ENCODE results near the gene HOXC9.
A peak's percentile ranks its signal among the peaks of the same experiment; 100 is the strongest.

HOXC9 gene

GRCh38 chr12:53984901-53985691 lies 14.9 kb upstream of the HOXC9 start, which contains the start of gene HOXC10:
TSS of gene HOXC10 (plus strand) at chr12:53985146. CDS start at chr12:53985260, 114 bp downstream.
- intact Hi-C loops (cut with DNase I), result no loop called here
- peak; percentile 12 to 81 (median 48) for DNase-seq

GRCh38 chr12:53985692-53985993 lies 14.3 kb upstream of the HOXC9 start:
- no peak for DNase-seq
- intact Hi-C loops (cut with DNase I), result no loop called here

DNA sequence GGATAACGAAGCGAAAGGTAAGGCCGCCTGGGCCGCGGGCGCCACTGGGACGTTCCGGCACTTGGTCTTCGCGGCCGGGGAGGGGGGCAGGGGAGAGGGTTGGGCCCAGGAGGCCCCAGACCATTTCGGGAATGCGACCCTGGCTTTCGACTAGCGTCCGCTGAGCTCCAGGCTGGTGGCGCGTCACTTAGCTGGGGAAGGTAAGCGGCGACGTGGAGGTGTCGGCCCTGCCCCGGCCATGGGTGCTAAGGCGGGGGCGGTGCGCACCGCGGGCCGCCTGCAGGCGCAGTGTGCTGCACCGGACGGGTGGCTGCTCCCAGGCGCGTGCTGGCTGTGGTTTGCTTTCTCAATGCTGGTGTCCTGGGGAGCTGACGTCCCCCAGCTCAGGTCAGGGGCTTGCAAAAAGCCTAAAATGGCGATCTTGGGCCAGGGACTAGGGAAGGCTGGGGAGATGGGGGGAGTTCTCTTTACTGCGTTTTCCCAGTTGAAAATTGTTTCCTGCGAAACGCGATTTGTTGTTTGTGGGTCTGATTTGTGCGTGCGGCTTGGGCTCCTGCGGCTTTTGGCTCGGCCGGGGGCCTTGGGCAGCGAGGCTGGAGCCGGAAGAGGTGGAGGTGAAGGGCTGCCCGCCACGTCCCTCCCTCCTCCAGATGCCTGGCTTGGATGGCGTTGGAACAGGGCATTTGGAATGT lies 13.8 kb upstream of the HOXC9 start:
- DNase-seq, result no peak
- intact Hi-C loops (cut with DNase I), result no loop called here

DNA sequence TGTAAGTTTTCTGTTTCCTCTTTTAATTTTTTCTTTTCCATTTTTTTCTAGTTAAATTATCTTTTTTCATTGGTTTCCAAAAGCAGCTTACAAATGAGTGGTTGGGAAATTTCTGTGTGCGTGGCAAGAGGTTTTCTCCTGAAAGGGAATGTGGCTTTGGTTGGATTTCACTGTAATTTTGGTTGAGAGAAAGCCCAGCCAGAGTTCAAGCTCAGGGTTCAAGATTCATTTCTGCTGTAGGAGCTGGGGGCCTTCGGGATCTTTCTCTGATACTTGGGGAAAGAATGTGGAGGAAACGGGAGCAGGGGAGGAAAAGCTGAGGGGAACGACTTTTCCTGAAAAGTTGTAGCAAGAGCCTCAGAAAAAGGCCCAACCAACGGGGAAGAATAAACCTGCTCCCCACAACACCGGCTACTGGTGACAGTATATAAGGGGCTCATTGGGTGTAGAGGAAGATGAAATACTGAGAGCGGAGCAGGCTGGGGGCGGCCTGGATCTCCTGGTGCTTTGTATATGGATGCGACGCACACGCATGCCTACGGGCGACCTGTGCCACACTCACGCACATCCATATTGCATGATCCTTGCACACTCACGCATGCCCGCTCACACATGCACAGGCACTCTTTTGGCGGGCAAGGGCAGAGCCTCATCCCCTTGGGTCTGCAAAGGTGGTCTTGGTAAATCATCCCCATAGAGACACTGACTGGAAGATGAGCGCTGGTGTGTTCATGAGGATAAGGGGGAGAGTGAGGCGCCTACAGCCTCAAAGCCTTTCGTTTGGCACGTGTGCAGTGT lies 13.1 kb upstream of the HOXC9 start:
- no peak for DNase-seq
- intact Hi-C loops (cut with DNase I), result no loop called here

- DNase-seq, result no peak
Observed at GRCh38 chr12:53987787-53988230, 12.2 kb upstream of the HOXC9 start.

GRCh38 chr12:53988541-53989226 lies 11.3 kb upstream of the HOXC9 start:
- no peak for DNase-seq
- intact Hi-C loops (cut with DNase I), result no loop called here

More at GRCh38 chr12:53987787-53988230, 12.2 kb upstream of the HOXC9 start:
- intact Hi-C loops (cut with DNase I), result no loop called here

DNA sequence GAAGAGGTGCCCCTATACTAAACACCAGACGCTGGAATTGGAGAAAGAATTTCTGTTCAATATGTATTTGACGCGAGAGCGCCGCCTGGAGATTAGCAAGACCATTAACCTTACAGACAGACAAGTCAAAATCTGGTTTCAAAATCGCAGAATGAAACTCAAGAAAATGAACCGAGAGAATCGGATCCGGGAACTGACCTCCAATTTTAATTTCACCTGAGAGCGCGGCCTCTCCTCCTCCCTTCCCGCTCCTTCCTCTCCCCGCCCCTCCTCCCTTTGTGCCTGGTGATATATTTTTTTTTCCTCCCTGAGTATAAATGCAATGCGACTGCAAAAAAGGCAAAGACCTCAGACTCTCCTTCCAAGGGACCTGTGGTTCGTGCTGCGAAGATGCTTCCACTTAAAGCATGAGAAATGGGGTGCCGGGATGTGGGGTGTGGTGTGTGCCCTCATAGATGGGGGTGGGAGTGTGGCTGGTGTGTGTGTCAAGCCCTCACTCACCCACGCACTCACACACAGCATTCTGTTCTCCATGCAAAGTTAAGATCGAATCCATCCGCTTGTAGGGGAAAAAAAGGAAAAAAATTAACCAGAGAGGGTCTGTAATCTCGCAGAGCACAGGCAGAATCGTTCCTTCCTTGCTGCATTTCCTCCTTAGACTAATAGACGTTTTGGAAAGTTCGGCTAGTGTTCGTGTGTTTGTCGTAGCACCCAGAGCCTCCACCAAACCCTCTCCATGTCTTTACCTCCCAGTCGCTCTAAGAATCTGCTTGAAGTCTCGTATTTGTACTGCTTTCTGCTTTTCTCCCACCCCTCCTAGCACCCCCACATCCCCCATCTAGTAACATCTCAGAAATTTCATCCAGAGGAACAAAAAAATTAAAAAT lies 10.5 kb upstream of the HOXC9 start:
- intact Hi-C loops (cut with DNase I), result no loop called here
- DNase-seq, result peak in 30 of 42 donors; percentile 15 to 70 (median 38)

DNA sequence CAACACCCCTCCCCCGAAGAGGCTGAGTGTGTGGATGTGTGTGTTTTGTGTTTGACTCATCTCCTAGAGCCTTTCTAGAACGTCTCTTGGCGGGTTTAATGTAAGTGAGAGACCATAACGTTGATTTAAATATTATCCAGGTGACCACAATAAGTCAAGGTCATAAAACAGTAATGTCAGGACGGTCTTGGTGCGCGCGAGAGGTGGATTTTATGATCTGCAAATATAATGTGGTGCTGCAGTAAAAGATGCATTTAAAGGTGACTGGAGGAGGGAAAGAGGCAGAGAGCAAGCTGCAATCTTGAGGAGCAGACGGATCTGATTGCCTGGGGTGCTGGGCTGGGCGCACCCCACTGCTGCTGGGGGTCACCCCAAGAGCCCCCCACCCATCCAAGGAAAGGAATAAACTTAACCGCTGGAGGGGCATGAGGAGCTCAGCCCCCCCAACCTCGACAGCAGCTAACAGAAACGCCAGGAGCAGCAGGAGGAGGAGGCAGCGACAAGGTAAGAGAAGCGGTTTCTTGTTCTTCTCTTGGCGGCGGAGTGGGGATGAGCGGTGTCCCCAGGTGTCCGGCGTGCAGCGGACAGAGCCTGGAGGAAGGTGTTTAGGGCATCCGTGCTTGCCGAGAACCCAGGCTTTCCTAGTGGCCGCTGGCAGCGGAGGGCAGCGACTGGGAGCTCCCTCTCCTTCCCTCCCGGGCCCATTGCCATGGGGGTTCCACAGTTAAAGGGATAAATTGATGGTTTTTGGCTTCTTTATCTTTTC lies 9.5 kb upstream of the HOXC9 start:
- intact Hi-C loops (cut with DNase I), result no loop called here
- DNase-seq, result no peak

DNA sequence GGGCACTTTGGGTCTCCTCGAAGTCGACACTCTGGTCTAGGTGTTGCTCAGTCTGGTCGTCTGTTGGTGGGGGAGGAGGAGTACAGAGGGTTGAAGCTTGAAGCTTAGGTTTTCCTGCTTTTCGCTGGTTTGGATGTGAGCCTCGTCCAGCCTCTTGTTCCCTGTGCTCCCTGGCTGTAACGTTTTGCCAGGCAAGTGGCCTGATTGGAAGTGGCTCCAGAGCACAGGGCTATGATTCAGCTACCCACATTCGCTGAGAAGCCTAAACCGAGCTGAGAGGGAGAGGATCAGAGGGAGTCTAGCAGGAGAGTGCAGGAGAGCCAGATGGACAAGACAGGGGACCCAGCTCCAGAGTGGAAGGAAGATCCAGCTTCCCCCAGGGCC lies 8.9 kb upstream of the HOXC9 start:
- intact Hi-C loops (cut with DNase I), result no loop called here
- DNase-seq, result no peak

DNA sequence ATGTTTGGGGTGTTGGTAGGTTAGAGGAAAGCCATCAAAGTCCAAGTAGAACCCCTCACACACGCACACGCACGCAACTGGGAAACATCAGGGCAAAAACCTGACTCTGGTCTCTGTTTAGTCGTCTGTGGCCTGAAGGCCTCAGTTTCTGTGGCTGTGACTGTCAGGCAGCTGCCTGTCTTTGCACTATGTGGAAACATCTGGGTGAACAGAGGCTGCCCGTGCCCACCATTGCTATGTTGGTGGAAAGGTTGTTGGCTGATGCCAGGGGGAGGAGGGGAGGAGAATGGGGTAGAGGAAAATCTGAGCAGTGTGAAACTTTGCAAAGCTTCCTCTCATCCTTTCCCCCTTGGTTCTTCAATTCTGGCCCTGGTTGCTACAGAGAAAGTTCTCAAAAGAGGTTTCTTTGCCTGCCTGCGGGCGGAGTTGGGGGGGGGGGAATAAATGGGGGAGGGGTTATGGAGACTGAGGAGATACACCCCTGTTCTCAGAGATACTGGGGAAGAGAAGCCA lies 7.5 kb upstream of the HOXC9 start:
- DNase-seq, result no peak
- intact Hi-C loops (cut with DNase I), result no loop called here

- no peak for DNase-seq
- intact Hi-C loops (cut with DNase I), result no loop called here
Observed at GRCh38 chr12:53993162-53994008, 6.6 kb upstream of the HOXC9 start.

- DNase-seq, result no peak
- intact Hi-C loops (cut with DNase I), result no loop called here
Observed at GRCh38 chr12:53994009-53994263, 6.0 kb upstream of the HOXC9 start.

- DNase-seq, result no peak
Observed at GRCh38 chr12:53994264-53995001, 5.5 kb upstream of the HOXC9 start.

GRCh38 chr12:53995002-53995377 lies 5.0 kb upstream of the HOXC9 start:
- DNase-seq, result no peak

More at GRCh38 chr12:53994264-53995001, 5.5 kb upstream of the HOXC9 start:
- intact Hi-C loops (cut with DNase I), result no loop called here

GRCh38 chr12:53995378-53996239 lies 4.4 kb upstream of the HOXC9 start:
- intact Hi-C loops (cut with DNase I), result no loop called here
- no peak for DNase-seq

More at GRCh38 chr12:53995002-53995377, 5.0 kb upstream of the HOXC9 start:
- intact Hi-C loops (cut with DNase I), result no loop called here
